ENCODE results near the gene SAMD11. TPM values are rescaled to one million over a fixed set of nuclear protein-coding genes. Genes with fewer than 3 reads are reported as not detected.
A peak's percentile ranks its signal among the peaks of the same experiment; 100 is the strongest.

Gene SAMD11
- total and polyA plus RNA-seq, 2 experiments from 2014 or later: 8.2 to 40.9 TPM

- H3F3A ChIP-seq (ENCODE audit: insufficient read depth): no peaks in the 10 kb centered on the region
- H3K9me2 ChIP-seq (ENCODE audit: insufficient read depth): no peaks in the 10 kb centered on the region
- H3K27me3 ChIP-seq (replicated peaks; ENCODE audit: insufficient read depth): no peaks in the 10 kb centered on the region
- no peak for TF ChIP-seq EZH2phosphoT487 (IDR thresholded peaks at IDR 0.05; ENCODE audit: insufficient read depth, low read depth)
- TF ChIP-seq EZH2 (IDR thresholded peaks at IDR 0.05; ENCODE audit: insufficient read depth, poor library complexity, severe bottlenecking): no peak
- in situ Hi-C loops (cut with MboI): no loop called here
- peak overlapping the region; percentile 78 for H3K4me3 ChIP-seq
- H3K79me2 ChIP-seq (ENCODE audit: insufficient read depth): peaks cover 46% of the 10 kb centered on the region
- H3K9ac ChIP-seq: peak overlapping the region; percentile 89
- H3K4me1 ChIP-seq (ENCODE audit: insufficient read depth): peaks cover 9% of the 10 kb centered on the region
- no peak overlapping the region for H2AFZ ChIP-seq
- 6 to 11% methylated on average over 38 to 61 of the region's 65 CpGs for WGBS, 2 experiments (ENCODE audit: low coverage in 1 of 2, low lambda C conversion rate in 2 of 2, missing lambda C conversion rate in 2 of 2)
- H3K9me3 ChIP-seq (ENCODE audit: low read depth): no peaks in the 10 kb centered on the region
- H3K27ac ChIP-seq: no peak overlapping the region
- peak; percentile 84 for DNase-seq
- no peaks in the 10 kb centered on the region for H4K20me1 ChIP-seq (ENCODE audit: insufficient read depth)
- peak overlapping the region; percentile 84 for H3K4me2 ChIP-seq (ENCODE audit: unreplicated experiment)
- H3K36me3 ChIP-seq (ENCODE audit: low read depth): no peaks in the 10 kb centered on the region
These were observed 2.1 kb downstream of the SAMD11 start for GRCh38 chr1:925561-926421.

GRCh38 chr1:927234-927633 lies 3.5 kb downstream of the SAMD11 start:
- Histone ChIP-seq H3K4me2 (ENCODE audit: unreplicated experiment) (no peak overlapping the region), H3K9me3 (ENCODE audit: low read depth) (no peaks in the 10 kb centered on the region), H3K27ac (no peak overlapping the region), H2AFZ (no peak overlapping the region), H3K27me3 (replicated peaks; ENCODE audit: insufficient read depth) (no peaks in the 10 kb centered on the region), H3F3A (ENCODE audit: insufficient read depth) (no peaks in the 10 kb centered on the region; the same call in 1 of the 2 replicates), H3K9ac (no peak overlapping the region), H3K9me2 (ENCODE audit: insufficient read depth) (no peaks in the 10 kb centered on the region), H3K4me1 (ENCODE audit: insufficient read depth) (0 out of 2 replicates have a peak, but pooled peaks cover 6% of the 10 kb centered on the region), H3K79me2 (ENCODE audit: insufficient read depth) (peaks cover 50% of the 10 kb centered on the region), H3K36me3 (ENCODE audit: low read depth) (no peaks in the 10 kb centered on the region), H3K4me3 (no peak overlapping the region), H4K20me1 (ENCODE audit: insufficient read depth) (no peaks in the 10 kb centered on the region)
- no peak for TF ChIP-seq EZH2 (IDR thresholded peaks at IDR 0.05; ENCODE audit: insufficient read depth, poor library complexity, severe bottlenecking)
- no peak for TF ChIP-seq EZH2phosphoT487 (IDR thresholded peaks at IDR 0.05; ENCODE audit: insufficient read depth, low read depth)
- in situ Hi-C loops (cut with MboI): no loop called here
- no peak for DNase-seq
- 68 to 72% methylated on average over 8 to 9 of the region's 9 CpGs for WGBS, 2 experiments (ENCODE audit: low coverage in 1 of 2, low lambda C conversion rate in 2 of 2, missing lambda C conversion rate in 2 of 2)

- H3K9me2 ChIP-seq (ENCODE audit: insufficient read depth): no peaks in the 10 kb centered on the region
- in situ Hi-C loops (cut with MboI): no loop called here
- H3K36me3 ChIP-seq (ENCODE audit: low read depth): no peaks in the 10 kb centered on the region
- H3K4me2 ChIP-seq (ENCODE audit: unreplicated experiment): no peak overlapping the region
- no peaks in the 10 kb centered on the region for H3K27me3 ChIP-seq (replicated peaks; ENCODE audit: insufficient read depth)
- peaks cover 46% of the 10 kb centered on the region for H3K79me2 ChIP-seq (ENCODE audit: insufficient read depth)
- H3K4me1 ChIP-seq (ENCODE audit: insufficient read depth): 0 out of 2 replicates have a peak, but pooled peaks cover 6% of the 10 kb centered on the region
- no peak overlapping the region for H3K9ac ChIP-seq
- H3K4me3 ChIP-seq: no peak overlapping the region
- no peak overlapping the region for H3K27ac ChIP-seq
- no peaks in the 10 kb centered on the region; the same call in 1 of the 2 replicates for H3F3A ChIP-seq (ENCODE audit: insufficient read depth)
- WGBS, 2 experiments (ENCODE audit: low coverage in 1 of 2, low lambda C conversion rate in 2 of 2, missing lambda C conversion rate in 2 of 2): 81 to 87% methylated on average over 9 to 10 of the region's 10 CpGs
- H2AFZ ChIP-seq: no peak overlapping the region
- no peak for TF ChIP-seq EZH2 (IDR thresholded peaks at IDR 0.05; ENCODE audit: insufficient read depth, poor library complexity, severe bottlenecking)
- no peak for TF ChIP-seq EZH2phosphoT487 (IDR thresholded peaks at IDR 0.05; ENCODE audit: insufficient read depth, low read depth)
- H4K20me1 ChIP-seq (ENCODE audit: insufficient read depth): no peaks in the 10 kb centered on the region
- no peaks in the 10 kb centered on the region for H3K9me3 ChIP-seq (ENCODE audit: low read depth)
- DNase-seq: no peak
These were observed 4.0 kb downstream of the SAMD11 start for GRCh38 chr1:927748-928147.

- DNase-seq: no peak
- no peaks in the 10 kb centered on the region for H3K27me3 ChIP-seq (replicated peaks; ENCODE audit: insufficient read depth)
- H3K27ac ChIP-seq: no peak overlapping the region
- H3K9me3 ChIP-seq (ENCODE audit: low read depth): no peaks in the 10 kb centered on the region
- no peaks in the 10 kb centered on the region for H3K36me3 ChIP-seq (ENCODE audit: low read depth)
- H3K4me2 ChIP-seq (ENCODE audit: unreplicated experiment): no peak overlapping the region
- H3F3A ChIP-seq (ENCODE audit: insufficient read depth): no peaks in the 10 kb centered on the region; the same call in 1 of the 2 replicates
- in situ Hi-C loops (cut with MboI): no loop called here
- 52 to 58% methylated on average over 38 to 40 of the region's 40 CpGs for WGBS, 2 experiments (ENCODE audit: low coverage in 1 of 2, low lambda C conversion rate in 2 of 2, missing lambda C conversion rate in 2 of 2)
- H3K4me3 ChIP-seq: no peak overlapping the region
- peaks cover 39% of the 10 kb centered on the region for H3K79me2 ChIP-seq (ENCODE audit: insufficient read depth)
- H4K20me1 ChIP-seq (ENCODE audit: insufficient read depth): no peaks in the 10 kb centered on the region
- TF ChIP-seq EZH2 (IDR thresholded peaks at IDR 0.05; ENCODE audit: insufficient read depth, poor library complexity, severe bottlenecking): no peak
- no peak for TF ChIP-seq EZH2phosphoT487 (IDR thresholded peaks at IDR 0.05; ENCODE audit: insufficient read depth, low read depth)
- H3K9ac ChIP-seq: no peak overlapping the region
- H2AFZ ChIP-seq: no peak overlapping the region
- H3K4me1 ChIP-seq (ENCODE audit: insufficient read depth): 0 out of 2 replicates have a peak, but pooled peaks cover 6% of the 10 kb centered on the region
- H3K9me2 ChIP-seq (ENCODE audit: insufficient read depth): no peaks in the 10 kb centered on the region
These were observed 5.3 kb downstream of the SAMD11 start for GRCh38 chr1:928825-929661.

All from GM23248 (cell line).